Activated CD4-positive, alpha-beta T cell treated with anti-CD3 and anti-CD28 coated beads, Interleukin-2, amount 10 ng/mL, durations not matched to agents 7 days and 5 days (primary cell): ENCODE results near the gene NHSL2. TPM values are rescaled to one million over a fixed set of nuclear protein-coding genes. Genes with fewer than 3 reads are reported as not detected.

Experiments
- CTCF ChIA-PET: fragments of 350-600 bp; sonication (Branson Sonifier 250); formaldehyde crosslinking; loops from one replicate; lab custom pipeline; 2021; ENCODE audit warnings: antibody characterized with exemption; lab: Charles Lee
- POLR2A ChIA-PET: fragments of 350-600 bp; sonication (Branson Sonifier 250); formaldehyde crosslinking; loops from one replicate; lab custom pipeline; 2021; ENCODE audit warnings: antibody characterized with exemption; lab: Charles Lee
- DNase-seq: peaks from one replicate; pipeline ENCODE4 v3.0.0-alpha.2; 2020
- H3K27ac Mint-ChIP-seq: one replicate; pipeline ENCODE4 v1.8.0; 2021; ENCODE audit warnings: mild to moderate bottlenecking, moderate library complexity, mixed read lengths
- H3K27me3 Mint-ChIP-seq: one replicate; pipeline ENCODE4 v1.8.0; 2021; ENCODE audit warnings: mixed read lengths
- H3K36me3 Mint-ChIP-seq: one replicate; pipeline ENCODE4 v1.8.0; 2021; ENCODE audit warnings: low read depth, mixed read lengths
- H3K4me1 Mint-ChIP-seq: one replicate; pipeline ENCODE4 v1.8.0; 2021; ENCODE audit warnings: mixed read lengths
- H3K4me3 Mint-ChIP-seq: one replicate; pipeline ENCODE4 v1.8.0; 2021; ENCODE audit warnings: mild to moderate bottlenecking, moderate library complexity, mixed read lengths
- H3K9me3 Mint-ChIP-seq: one replicate; pipeline ENCODE4 v1.8.0; 2021; ENCODE audit warnings: mixed read lengths
- total RNA-seq, 2 experiments: library from RNA; stranded (reverse); gene quantifications; one replicate each; pipeline ENCODE4 v1.2.3, GENCODE V29; 2021

NHSL2 gene
- total RNA-seq, 2 experiments from 2014 or later: 1.00 to 1.1 TPM

DNA sequence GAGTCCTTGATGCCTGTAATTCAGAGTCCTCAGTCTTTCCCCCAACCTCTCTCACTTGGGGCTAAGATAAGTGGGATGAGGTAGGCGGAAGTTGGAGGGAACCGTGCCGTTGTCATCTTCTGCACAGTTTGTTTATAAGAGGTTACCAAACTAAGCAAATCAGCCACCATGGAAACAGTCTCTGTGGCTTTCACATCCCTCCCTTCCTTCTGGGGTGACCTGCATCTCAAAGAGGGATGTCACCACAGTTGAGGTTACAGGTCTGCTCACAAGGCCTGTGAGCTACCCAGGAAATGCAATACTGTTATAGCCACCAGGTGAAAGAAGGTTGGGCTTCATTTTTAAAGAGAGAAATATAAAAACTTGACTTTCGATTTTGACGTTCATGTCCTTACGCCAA is 194.8 kb downstream of the NHSL2 start:
- Mint-ChIP-seq H3K27me3 (peaks cover 60% of the 10 kb centered on the region), H3K9me3 (no peaks in the 10 kb centered on the region), H3K4me3 (no peak overlapping the region), H3K4me1 (peaks cover 47% of the 10 kb centered on the region), H3K36me3 (no peaks in the 10 kb centered on the region), H3K27ac (peak overlapping the region; percentile 60)
- peak; percentile 73 for DNase-seq
- CTCF ChIA-PET: interaction anchor here (0.7 to 1.1 kb wide), 4 partner anchors 15 to 84 kb away, joined by 3 to 6 read pairs (median 3); no protein-coding TSS in a partner anchor
- POLR2A ChIA-PET: no interaction called here

GRCh38 chrX:72107320-72107719 is 196.7 kb downstream of the NHSL2 start:
- H3K4me1 Mint-ChIP-seq: peaks cover 29% of the 10 kb centered on the region
- CTCF ChIA-PET: no interaction called here

DNA sequence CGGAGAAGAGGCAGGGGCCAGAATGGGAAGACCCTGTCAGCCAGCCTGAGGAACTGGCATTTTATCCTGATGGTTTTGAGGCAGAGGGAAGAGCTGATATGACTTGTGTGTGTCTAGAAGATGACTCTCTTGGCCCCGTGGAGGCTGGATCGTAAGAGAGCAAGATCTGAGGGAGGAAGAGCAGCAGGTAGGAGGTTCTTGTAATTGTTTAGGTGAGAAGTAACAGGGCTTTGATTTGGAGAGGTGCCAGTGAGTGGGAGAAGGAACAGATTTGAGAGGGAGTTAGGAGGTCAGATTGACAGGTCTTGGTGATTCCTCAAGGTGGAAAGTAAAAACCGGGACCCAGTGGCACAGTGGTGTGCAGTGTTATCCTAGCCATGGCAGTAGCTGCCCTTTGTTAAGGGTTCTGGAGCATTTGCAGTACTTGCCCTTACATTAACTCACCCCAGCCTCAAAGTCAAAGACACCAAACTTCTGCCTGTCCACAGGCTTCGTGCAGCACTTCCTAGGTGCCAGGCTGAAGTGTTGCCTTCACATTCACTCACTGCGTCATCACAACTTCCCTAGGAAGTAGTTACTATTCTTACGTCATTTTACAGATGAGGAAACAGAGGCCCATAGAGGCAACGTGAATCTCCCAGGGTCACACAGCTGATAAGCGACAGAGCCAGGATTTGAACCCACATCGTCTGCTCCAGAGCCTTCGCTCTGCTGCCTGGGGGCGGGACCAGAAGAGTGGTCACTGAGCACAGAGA is 197.4 kb downstream of the NHSL2 start:
- peaks cover 29% of the 10 kb centered on the region for H3K4me1 Mint-ChIP-seq
- no peak overlapping the region for H3K4me3 Mint-ChIP-seq
- DNase-seq: no peak
- no peaks in the 10 kb centered on the region for H3K36me3 Mint-ChIP-seq
- ChIA-PET CTCF (no interaction called here), POLR2A (no interaction called here)
- H3K27me3 Mint-ChIP-seq: peaks cover 63% of the 10 kb centered on the region
- H3K27ac Mint-ChIP-seq: no peak overlapping the region
- no peaks in the 10 kb centered on the region for H3K9me3 Mint-ChIP-seq

More at GRCh38 chrX:72107320-72107719, 196.7 kb downstream of the NHSL2 start:
- Mint-ChIP-seq H3K4me3 (no peak overlapping the region), H3K27ac (no peak overlapping the region), H3K9me3 (no peaks in the 10 kb centered on the region), H3K27me3 (peaks cover 63% of the 10 kb centered on the region), H3K36me3 (no peaks in the 10 kb centered on the region)
- DNase-seq: no peak
- POLR2A ChIA-PET: no interaction called here

DNA sequence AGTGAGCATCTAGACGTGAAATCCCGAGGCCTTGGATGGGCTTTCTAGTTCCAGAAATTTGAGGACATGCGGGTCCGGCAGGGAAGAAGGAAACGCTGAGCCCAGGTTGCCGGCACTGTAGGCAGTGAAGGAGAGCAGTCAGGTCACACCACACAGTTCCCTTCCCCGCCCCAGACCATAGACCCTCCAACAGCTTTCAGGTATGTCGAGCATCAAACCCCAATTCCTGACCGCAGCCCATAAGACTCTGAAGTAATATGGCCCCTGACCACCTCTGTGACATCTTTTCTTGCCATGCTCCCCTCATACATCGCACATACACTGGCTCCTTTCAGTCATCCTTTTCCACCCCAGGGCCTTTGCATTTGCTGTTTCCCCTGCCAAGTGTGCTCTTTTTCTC is 198.0 kb downstream of the NHSL2 start:
- Mint-ChIP-seq H3K9me3 (no peaks in the 10 kb centered on the region), H3K27ac (no peak overlapping the region), H3K36me3 (no peaks in the 10 kb centered on the region), H3K27me3 (peaks cover 59% of the 10 kb centered on the region), H3K4me3 (no peak overlapping the region), H3K4me1 (peaks cover 29% of the 10 kb centered on the region)
- ChIA-PET CTCF (no interaction called here), POLR2A (no interaction called here)
- no peak for DNase-seq

DNA sequence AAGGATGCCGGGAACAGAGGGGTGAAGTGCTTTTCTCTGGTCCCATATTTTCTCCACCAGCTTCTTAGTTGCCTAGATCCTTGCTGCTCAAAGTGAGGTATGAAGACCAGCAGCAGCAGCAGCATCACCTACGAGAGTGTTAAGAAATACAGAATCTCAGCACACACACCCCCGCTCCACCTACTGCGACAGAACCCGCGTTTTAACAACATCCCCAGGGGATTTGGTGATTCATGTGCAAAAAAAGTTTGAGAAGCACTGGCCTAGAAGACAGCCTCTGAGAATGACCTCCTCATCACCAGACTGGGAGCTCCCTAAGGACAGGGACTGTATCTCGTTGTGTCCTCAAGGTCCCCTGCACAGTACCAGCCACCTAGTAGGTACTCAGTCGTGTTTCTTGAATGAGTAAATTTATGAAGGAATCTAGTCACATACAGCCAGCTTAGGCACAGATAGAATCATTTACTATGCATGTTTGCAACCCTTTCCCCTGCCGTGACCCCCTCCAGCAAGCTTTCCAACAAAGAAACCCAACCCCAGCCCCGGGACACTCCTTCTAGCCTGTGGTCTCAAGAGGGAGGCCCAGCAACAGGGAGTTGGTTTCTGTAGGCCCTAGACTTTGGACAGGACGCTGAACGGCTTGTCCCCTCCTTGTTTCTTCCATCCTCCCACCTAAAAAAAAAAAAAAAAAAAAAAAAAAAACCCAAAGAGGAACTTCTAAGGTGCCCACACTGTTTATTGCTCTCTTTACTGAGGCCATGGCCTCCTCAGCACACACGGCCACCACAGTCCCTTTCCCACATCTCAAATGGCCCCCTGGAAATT is 199.6 kb downstream of the NHSL2 start:
- Mint-ChIP-seq H3K4me1 (peaks cover 18% of the 10 kb centered on the region), H3K27me3 (peaks cover 58% of the 10 kb centered on the region), H3K9me3 (no peaks in the 10 kb centered on the region), H3K27ac (no peak overlapping the region), H3K36me3 (no peaks in the 10 kb centered on the region), H3K4me3 (no peak overlapping the region)
- no peak for DNase-seq
- CTCF ChIA-PET: no interaction called here
- POLR2A ChIA-PET: no interaction called here

DNA sequence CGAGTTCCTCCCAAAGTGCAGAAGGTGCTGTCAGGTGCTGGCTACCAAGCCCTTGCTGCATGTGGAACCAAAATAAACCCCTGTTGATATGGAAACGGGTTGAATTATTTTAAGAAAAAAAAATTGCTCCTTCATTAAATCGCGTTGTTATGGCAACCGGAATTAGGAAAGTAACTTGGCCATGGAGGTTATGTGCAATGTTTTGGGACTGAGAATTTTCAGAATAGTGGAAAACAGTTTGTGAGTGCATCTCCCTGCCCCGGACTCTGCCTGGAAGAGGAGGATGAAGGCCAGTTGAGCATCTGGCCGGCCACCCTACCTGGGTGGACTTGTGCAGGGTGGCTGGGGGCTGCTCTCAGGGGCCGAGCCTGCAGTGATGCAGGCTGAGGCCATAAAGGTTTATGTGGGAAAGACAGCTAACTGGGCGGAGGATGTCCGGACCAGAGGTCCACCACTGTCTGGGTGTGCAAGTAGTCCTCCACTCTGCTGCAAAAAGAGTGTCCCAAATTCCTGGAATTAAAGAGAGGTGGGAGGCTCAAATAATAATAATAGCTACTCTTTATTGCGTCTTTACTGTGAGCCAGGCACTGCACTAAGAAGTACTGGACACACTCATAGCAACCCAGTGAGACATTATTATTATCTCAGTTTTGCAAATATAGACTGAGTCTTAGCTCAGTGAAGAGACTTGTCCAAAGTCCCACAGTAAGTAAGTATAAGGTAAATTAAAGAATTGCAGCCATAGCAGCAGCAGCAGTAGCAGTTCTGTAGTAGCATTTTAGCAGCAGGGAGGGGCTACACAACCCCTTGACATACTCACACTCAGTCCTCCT is 200.4 kb downstream of the NHSL2 start:
- Mint-ChIP-seq H3K27me3 (peaks cover 61% of the 10 kb centered on the region), H3K36me3 (no peaks in the 10 kb centered on the region), H3K4me1 (peaks cover 11% of the 10 kb centered on the region), H3K9me3 (no peaks in the 10 kb centered on the region), H3K4me3 (no peak overlapping the region), H3K27ac (no peak overlapping the region)
- ChIA-PET CTCF (interaction anchor here (0.7 to 1.1 kb wide), 2 partner anchors 15 to 44 kb away, joined by 3 read pairs; no protein-coding TSS in a partner anchor), POLR2A (no interaction called here)
- no peak for DNase-seq

GRCh38 chrX:72113461-72113860 is 202.8 kb downstream of the NHSL2 start:
- Mint-ChIP-seq H3K9me3 (no peaks in the 10 kb centered on the region), H3K27ac (no peak overlapping the region)
- CTCF ChIA-PET: no interaction called here

DNA sequence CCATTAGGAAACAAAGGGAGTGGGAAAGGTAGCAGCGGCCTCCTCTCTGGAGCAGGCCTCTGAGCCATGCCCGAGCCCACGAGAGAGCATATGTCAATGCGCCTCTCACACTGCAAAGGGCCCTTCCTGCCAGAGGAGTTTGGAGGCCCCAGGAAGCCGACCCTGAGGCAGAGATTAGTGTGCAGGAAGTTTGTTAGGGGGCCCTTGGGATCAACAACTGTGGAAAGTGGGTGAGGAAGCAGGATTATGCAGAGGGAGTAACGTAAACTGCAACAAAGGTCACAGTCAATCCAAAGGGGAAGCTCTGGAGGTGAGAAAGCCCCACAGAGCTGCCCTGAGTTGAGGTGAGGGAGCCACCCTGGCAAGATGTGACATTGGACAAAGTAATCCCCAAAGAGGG is 203.7 kb downstream of the NHSL2 start:
- no peaks in the 10 kb centered on the region for H3K9me3 Mint-ChIP-seq
- no peak overlapping the region for H3K27ac Mint-ChIP-seq
- no peaks in the 10 kb centered on the region for H3K4me1 Mint-ChIP-seq
- DNase-seq: no peak
- H3K4me3 Mint-ChIP-seq: no peak overlapping the region
- no peaks in the 10 kb centered on the region for H3K36me3 Mint-ChIP-seq
- POLR2A ChIA-PET: no interaction called here
- H3K27me3 Mint-ChIP-seq: peaks cover 48% of the 10 kb centered on the region
- CTCF ChIA-PET: no interaction called here

More at GRCh38 chrX:72113461-72113860, 202.8 kb downstream of the NHSL2 start:
- H3K36me3 Mint-ChIP-seq: no peaks in the 10 kb centered on the region
- H3K4me3 Mint-ChIP-seq: no peak overlapping the region
- POLR2A ChIA-PET: no interaction called here
- no peak for DNase-seq
- H3K27me3 Mint-ChIP-seq: peaks cover 56% of the 10 kb centered on the region
- H3K4me1 Mint-ChIP-seq: no peaks in the 10 kb centered on the region

GRCh38 chrX:72114807-72115206 is 204.2 kb downstream of the NHSL2 start:
- Mint-ChIP-seq H3K9me3 (no peaks in the 10 kb centered on the region), H3K36me3 (no peaks in the 10 kb centered on the region), H3K4me3 (no peak overlapping the region), H3K27ac (no peak overlapping the region), H3K4me1 (no peaks in the 10 kb centered on the region), H3K27me3 (peaks cover 51% of the 10 kb centered on the region)
- CTCF ChIA-PET: no interaction called here
- POLR2A ChIA-PET: no interaction called here
- no peak for DNase-seq

DNA sequence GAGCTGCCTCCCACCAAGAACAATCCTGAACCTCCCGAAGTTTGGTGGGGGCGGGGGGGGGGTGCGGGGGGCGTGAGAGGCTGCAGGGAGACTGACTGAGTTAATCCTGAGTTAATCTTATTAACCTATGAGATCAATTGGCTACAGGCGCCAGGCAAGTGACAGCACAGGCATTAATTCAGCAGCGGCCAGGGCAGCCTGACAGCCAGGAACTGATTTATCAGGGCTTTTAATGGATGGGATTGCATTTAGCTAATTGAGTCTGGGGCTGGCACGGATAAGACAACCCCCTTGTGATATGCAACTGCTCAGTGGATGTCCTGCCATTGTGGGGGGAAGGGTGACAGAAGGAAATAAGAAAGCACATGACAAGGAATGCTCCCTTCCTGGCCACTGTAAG is 204.7 kb downstream of the NHSL2 start:
- no peak overlapping the region for H3K4me3 Mint-ChIP-seq
- ChIA-PET CTCF (no interaction called here), POLR2A (no interaction called here)
- H3K9me3 Mint-ChIP-seq: no peaks in the 10 kb centered on the region
- H3K27ac Mint-ChIP-seq: no peak overlapping the region
- H3K27me3 Mint-ChIP-seq: peaks cover 52% of the 10 kb centered on the region
- no peaks in the 10 kb centered on the region for H3K36me3 Mint-ChIP-seq
- H3K4me1 Mint-ChIP-seq: peaks cover under 1% of the 10 kb centered on the region
- DNase-seq: no peak

GRCh38 chrX:72117636-72118210 is 207.1 kb downstream of the NHSL2 start:
- Mint-ChIP-seq H3K4me3 (no peak overlapping the region), H3K27me3 (peaks cover 41% of the 10 kb centered on the region), H3K4me1 (peaks cover 22% of the 10 kb centered on the region), H3K9me3 (no peaks in the 10 kb centered on the region), H3K36me3 (no peaks in the 10 kb centered on the region), H3K27ac (no peak overlapping the region)
- DNase-seq: no peak
- ChIA-PET CTCF (no interaction called here), POLR2A (no interaction called here)

GRCh38 chrX:72120837-72121236 is 210.2 kb downstream of the NHSL2 start:
- Mint-ChIP-seq H3K27me3 (peaks cover 31% of the 10 kb centered on the region), H3K4me3 (no peak overlapping the region), H3K27ac (peak overlapping the region; percentile 83), H3K4me1 (peaks cover 30% of the 10 kb centered on the region), H3K9me3 (no peaks in the 10 kb centered on the region), H3K36me3 (no peaks in the 10 kb centered on the region)
- CTCF ChIA-PET: interaction anchor here (1.0 to 2.3 kb wide), 2 partner anchors 16 to 103 kb away, joined by 3 to 6 read pairs; no protein-coding TSS in a partner anchor
- DNase-seq: no peak
- POLR2A ChIA-PET: no interaction called here
